CD4-positive, alpha-beta T cell treated with Interleukin-17A for 4 hours (primary cell): ENCODE results near the gene FGGY.

ENCODE experiments used
- DNase-seq: peaks from one replicate; pipeline ENCODE4 v3.0.0-alpha.2; 2020; ENCODE audit warnings: mixed read lengths

FGGY gene

DNA sequence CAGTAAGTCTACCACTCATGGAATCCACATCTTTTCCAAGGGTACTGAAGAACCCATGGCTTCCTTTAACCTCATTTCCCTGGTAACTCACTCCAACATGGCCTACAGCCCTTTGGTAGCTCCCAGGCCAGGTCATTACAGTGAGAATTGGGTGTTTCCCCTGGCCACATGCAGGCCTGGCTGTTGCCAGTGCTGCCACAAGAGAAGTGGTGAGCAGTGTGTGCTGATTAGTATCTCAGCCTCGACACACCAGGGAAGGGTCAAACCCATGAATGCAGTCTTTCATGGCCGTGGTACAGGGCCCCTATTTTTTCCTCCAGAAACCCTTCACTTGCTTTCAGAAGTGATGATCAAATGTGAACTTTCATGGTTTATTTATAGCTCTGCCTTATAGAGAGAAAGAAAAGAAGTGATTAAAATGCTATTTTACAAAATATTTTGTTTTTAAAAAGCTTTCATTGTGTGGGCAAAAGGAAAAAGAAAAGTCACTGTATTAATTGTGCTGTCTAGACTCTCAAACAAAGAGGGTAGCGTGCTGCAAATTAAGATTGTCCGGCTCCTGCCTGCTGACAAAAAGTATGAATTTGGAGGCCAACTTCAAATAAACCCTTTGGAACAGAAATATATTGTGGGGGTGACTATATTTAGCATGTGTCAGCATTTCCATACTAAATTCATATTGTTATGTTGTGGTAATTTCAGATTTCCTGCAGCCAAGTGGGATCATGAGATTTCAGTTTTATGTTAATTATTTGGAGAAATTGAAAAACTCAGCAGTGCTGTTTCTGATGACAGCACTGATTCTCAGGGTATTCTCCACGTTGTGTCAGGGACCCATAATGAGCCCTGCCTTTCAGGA lies 455.9 kb downstream of the FGGY start:
- no peak for DNase-seq

- no peak for DNase-seq
Measured at GRCh38 chr1:59755069-59755685, 458.3 kb downstream of the FGGY start.

DNA sequence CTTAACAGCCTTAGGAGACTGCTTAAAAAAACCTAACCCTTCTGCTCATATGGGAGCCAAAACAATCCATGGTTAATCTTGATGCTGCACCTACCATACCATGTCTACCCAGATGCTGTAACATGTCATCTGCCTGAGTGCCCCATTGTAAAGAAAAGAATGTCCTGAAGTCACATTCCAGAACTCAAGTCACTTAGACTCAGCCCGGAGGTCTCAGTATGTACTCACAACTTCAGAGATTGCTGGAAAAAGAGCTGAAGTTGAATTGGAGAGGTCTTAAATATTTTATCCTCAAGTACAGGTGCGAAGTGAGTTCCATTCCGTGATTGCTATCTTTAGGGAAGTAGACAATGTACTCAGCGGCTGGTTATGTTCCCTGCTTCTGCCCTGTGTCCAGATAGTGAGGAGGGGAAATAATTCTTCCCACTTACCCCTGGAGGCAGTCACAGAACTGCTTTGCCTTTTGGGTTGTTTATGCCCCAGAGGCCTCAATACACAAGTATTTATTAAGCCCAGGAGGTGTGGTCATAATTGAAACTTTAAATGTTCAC lies 460.4 kb downstream of the FGGY start:
- DNase-seq: no peak

GRCh38 chr1:59759156-59759925 lies 462.4 kb downstream of the FGGY start:
- DNase-seq: peak; percentile 75

GRCh38 chr1:59761443-59761842 lies 464.5 kb downstream of the FGGY start:
- DNase-seq: no peak

DNA sequence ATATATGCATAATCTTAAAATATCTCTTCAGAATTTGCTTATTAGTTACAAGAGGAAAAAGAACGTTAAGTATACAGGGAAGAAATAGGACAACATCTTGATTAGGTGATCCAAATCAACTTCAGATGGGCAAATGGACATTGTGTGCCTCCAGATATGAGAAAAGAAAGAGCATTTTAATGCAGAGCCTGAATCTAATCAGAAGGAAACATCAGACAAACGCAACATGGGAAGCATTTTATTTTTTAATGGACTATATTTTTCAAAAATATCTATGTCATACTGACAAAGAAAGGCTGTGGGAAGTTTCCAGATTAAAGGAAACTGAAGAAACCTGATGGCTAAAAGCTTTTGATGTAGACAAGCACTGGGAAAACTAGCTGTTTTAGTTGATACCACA lies 466.5 kb downstream of the FGGY start:
- DNase-seq: no peak

GRCh38 chr1:59765011-59765730 lies 468.3 kb downstream of the FGGY start:
- no peak for DNase-seq

GRCh38 chr1:59766227-59766855 lies 469.4 kb downstream of the FGGY start:
- no peak for DNase-seq

GRCh38 chr1:59767119-59767518 lies 470.2 kb downstream of the FGGY start:
- DNase-seq: no peak

- no peak for DNase-seq
Measured at GRCh38 chr1:59768792-59769735, 472.2 kb downstream of the FGGY start.

GRCh38 chr1:59769736-59770095 lies 472.8 kb downstream of the FGGY start:
- DNase-seq: no peak

- DNase-seq: no peak
Measured at GRCh38 chr1:59771361-59771760, 474.5 kb downstream of the FGGY start.

DNA sequence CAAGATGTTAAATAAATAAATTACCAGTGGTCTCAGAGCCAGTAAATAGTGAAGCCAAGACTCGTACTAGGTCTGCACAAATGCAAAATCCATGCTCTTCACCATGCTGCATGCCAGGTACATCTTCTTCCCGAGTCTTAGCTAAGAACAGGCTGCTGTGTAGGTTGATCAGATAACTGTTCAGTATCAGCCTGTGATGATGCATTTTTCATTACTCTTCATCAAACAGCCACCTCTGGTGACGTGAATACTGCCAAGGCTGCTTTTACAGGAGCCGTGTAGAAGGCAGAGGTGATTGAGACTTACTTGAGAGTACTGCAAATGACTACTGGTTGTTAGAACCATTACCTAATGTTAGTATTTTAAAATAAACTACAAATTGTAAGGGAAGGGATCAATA lies 478.6 kb downstream of the FGGY start:
- DNase-seq: no peak

DNA sequence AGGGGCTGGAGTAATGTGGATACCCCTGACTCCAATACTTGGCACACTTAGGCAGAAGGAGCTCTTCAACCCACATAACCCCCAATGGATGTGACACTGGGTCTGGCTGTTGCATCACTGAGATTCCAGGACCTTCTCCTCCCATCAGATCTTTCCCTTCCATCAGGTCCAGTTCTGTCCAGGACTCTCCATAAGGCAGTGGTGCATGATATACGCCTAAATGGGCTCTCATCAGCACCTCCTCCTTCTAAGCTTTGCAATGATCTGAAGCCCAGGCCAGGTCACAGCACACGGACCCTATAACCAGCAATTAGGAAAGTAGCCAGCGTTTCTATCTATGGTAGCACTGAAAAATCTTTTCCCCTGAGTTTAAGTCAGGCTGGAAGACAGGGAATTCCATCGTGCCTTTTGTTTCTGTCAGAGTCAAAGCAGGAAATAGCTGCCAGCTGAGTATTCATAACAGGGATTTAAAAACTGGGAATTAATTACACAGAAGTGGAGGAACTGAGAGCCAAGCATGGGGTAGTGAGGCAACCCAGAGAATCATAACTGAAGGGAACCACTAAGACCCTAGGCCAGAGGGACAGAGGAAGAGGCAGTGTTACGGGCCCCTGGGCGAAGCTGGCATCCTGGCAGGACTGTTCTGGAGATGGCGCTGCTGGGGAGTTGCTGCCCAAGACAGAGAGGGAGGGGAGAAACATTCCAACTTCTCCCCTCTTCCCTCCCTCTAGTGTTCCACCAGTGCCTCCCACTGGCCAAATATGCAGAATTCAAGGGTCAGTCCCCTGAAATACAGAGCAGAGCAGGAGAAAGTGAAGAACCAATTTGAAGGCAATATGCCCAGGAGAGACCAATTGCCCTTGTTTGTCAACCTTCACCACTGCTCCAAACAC lies 480.3 kb downstream of the FGGY start:
- DNase-seq: no peak

GRCh38 chr1:59779949-59780348 lies 483.1 kb downstream of the FGGY start:
- DNase-seq: peak; percentile 11

GRCh38 chr1:59788825-59789224 lies 491.9 kb downstream of the FGGY start:
- DNase-seq: no peak

GRCh38 chr1:59798600-59798999 lies 501.7 kb downstream of the FGGY start:
- DNase-seq: no peak

DNA sequence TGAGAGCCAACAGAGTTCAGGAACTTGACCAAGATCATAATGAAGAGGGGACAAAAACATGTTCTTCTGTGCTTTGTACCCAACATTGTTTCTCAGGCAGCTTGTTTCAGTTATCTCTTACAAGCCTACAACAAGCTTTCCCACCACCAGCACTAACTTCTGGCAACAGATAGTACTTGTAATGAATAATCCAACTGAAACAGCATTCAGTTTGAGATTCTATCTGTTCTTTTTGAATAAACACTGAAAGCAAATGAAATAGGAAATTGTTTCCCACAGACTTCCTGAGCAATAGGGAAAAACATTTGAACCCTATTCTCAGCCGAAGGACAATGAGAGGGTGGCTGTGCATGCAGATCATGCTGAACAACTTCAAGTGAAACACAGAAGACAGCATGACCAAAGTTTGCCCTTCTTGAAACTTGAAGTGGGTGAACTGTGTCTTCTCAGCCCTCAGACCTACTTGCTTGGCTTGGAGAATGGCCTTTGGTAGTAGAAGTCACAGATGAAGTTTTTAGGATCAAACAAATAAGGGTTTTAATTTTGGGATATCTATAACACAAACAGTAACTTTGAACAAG lies 506.7 kb downstream of the FGGY start:
- DNase-seq: no peak

DNA sequence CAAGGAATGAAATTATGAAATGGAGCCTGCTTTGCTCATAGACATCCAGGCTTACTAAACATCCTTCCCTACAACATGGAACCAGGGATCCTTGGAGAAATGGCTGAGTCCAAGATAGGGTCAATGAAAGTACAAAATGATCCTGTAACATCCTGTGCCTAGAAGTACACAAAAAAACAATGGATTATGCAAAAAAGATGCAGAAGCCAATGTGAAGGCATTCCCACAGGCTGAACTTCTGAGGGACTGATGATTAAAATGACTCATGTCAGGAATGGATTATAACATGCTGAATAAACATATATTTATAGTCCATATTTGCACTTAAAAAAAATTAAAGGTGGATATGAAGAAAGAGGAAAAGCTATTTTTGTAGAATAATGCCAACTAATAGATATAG lies 507.4 kb downstream of the FGGY start:
- DNase-seq: no peak

GRCh38 chr1:59805554-59805953 lies 508.7 kb downstream of the FGGY start:
- no peak for DNase-seq
